T-helper 1 cell treated with Interleukin-12 subunit alpha and Interleukin-12 subunit beta and Interleukin-4 antibody, amounts not matched to agents 30 ng/mL and 1 ng/mL, for 36 hours (primary cell): ENCODE results near the gene GRHL3. TPM values are rescaled to one million over a fixed set of nuclear protein-coding genes. Genes with fewer than 3 reads are reported as not detected.

ENCODE experiments used
- intact Hi-C: fragments of 100-400 bp; cut with micrococcal nuclease; formaldehyde crosslinking; loops from one replicate; pipeline ENCODE4 v1.15.1; 2024
- total RNA-seq: library from RNA; stranded (reverse); gene quantifications from 2 replicates; pipeline ENCODE4 v1.2.3, GENCODE V29; 2022

The GRHL3 gene
- total RNA-seq, 1 donor from 2014 or later, result 0.59 TPM

DNA sequence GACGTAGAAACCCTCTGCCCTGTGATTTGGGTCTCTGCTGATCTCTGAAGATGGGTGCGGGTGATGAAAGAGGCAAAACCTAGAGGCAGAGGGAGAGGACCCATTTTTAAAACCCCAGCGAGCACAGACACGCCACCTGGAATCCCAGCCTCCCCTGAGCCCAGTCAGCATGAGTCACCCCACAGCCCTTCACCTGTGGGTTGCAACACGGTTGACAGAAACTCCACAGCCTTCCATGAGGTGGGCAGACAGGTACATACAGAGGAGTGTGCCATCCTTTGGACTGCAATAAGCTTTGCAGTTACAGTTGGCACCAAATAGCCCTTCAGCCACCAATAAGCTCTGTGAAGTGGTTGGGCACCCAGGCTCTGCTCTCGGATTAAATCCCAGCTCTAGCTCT, 2.1 kb upstream of the GRHL3 start:
- intact Hi-C loops, result no loop called here

DNA sequence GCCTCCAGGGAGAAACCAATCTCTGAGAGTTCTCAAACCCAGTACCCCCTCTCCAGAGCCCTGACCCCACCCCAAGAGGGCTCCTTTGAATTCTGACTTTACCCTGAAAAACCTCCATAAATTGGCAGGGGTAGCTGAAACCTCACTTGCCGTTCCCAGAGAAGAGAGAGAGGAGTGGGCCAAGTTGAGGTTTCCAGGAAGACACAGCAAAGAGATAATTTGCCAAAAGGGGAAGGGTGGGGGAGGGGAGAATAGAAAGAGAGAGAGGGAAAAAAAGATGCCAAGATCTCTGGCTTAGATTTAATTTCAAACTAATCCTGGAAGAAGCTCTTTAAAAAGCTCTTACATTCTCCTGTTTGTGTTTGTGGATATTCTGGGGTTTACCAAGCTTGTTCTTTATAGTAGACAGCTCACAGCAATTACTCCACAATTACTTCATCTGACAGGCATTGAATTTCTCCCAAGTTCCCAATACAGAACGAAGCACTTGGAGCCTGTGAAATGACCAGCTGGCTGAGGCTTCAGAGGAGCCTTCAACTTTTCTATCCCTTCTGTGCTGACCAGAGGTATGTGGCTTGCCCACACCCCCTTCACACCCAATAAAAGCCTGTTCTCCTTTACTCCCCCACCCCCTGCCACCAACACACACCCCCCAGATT, 1.1 kb upstream of the GRHL3 start:
- intact Hi-C loops, result no loop called here

DNA sequence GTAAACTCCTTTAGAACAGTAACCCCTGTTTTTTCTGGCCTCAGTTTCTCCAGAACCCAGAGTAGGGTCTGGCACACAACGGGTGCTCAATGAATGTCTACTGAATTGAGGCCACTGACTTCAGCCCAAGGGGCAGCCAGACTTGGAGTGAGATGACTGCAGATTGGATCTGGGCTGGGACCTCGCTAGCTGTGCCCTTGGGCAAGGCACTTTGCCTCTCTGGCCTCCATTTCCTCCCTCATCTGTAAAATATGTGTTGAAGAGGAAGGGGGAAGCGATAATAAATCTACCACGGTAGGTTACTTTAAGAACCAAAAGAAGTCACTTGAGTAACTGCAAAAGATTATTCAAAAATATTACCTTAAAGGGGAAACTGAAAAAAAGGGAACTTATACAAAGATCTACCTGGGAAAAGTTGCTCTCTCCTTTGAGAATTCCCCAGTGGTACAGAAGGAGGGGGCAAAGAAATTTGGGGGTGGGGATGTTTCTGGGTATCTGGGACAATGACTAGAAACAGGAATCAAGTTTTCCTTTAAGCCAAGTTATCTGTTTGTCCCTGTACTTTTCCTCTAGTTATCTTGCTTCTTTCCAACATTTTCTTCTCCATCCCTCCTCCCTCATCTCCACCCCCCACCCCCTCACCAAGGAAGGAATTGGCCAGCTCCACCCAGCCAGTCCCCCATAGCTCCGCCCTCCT, 394 bp upstream of the GRHL3 start:
- intact Hi-C loops, result no loop called here

DNA sequence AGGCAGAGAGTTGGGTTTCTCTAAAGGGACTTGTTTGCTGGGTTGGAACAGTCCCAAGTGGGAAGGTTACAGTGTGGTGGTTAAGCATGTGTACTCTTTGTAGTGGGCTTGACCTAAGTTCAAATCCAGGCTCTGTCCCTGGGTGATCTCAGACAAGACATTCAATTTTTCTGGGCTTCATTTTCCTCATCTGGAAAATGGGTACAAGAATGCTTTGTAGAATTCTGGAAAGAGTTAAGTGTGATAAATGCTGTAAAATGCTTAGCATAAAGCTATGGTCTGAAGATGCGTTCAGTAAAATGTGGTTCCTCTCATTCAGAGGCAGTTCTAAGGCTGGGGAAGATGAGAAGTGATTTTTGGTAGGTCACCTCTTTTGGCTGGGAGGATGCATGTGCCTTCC, 805 bp downstream of the GRHL3 start:
- intact Hi-C loops, result loop anchor here (2.0 kb wide), 2 partner anchors 43 to 121 kb away; no protein-coding TSS in a partner anchor

DNA sequence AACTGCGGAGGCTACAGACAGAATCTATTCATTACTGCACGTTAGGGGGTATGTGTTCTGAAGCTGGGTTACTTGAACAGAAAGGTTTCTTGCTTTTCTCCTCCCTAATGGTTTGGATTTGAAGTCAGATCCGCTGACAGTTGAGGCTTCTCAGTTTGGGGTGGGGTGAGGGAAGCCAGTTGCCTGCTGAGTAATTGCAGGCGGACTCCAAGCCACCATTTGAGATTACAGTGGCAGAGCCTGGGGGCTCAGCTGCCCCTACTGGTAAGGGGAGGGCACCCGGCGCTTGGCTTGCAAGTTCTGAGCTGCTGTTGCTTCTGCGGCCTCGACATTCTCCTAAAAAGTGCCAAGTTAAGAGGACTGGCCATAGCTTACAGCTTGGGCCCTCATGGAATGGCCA, 2.0 kb downstream of the GRHL3 start:
- intact Hi-C loops, result loop anchor here (2.0 kb wide), 2 partner anchors 44 to 122 kb away; no protein-coding TSS in a partner anchor

DNA sequence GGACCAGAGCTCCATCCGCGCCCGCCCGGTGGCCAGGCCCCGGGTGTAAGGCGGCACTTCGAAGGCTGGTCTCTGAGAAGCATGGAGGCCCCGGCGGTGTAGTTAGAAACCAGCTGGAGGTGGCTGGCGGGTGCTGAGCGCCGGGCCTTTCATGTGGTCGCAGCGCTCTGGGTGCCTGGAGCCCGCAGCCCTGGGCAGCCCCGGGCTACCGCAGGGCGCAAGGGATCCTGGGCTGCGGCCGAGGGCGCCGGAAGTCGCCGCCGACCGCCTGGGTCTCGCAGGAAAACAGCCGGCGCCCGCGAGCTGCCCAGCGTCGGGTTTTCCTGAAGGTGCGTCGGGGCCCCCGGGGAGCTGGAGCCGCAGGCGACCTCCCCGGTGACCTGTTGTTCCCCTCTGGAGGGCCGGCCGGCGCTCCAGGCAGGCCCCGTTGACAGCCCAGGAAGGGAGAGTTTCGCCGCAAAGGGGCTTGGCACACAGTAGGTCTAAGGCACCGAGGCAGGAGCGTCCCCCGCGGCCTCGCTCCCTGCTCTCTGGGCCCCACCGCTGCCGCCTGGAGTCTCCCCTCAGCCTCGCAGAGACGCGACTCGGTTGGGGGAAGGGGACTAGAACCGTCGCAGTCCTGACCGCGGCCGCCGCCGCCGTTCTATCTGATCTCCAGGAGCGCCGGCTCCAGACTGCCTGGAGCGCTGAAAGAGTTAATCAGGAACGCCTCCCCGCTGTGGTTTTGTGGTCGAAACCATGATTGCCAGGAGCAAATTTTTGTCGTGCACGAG, 2.7 kb downstream of the GRHL3 start:
- intact Hi-C loops, result loop anchor here (1.0 to 2.0 kb wide), 6 partner anchors 29 to 123 kb away; no protein-coding TSS in a partner anchor

DNA sequence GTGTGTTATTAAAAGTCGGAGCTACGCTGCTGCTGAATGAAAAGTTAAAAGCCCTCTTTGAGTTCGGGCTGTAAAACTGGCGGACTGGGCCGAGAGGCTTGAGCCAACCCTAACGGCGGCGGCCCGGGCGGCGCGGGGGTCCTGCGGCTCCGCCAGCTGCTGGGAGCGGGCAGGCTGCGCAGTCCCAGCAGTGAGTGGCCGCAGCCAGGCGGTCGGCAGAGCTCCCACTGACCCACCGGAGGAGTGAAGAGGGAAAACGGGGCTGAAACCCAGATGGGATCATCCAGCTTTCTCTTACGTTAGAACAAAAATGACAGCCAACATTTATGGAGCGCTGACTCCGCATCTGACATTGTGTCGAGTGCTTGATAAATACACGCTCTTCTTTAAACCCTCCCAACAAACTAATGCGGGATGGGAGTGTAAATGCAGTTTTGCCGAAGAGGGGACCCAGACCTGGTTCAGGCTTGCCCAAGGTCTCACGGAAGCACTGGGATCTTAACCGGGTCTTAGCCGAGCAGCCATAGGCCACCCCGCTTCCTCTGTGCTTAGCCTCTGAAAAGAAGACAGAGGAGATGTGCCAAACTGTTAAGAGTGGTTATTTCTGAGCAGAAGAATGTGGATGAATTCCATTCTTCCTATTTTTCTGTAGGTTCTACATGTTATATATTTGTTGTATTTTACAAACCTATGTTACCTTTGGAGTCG, 3.5 kb downstream of the GRHL3 start:
- intact Hi-C loops, result loop anchor here (1.0 to 2.0 kb wide), 5 partner anchors 28 to 120 kb away; no protein-coding TSS in a partner anchor

DNA sequence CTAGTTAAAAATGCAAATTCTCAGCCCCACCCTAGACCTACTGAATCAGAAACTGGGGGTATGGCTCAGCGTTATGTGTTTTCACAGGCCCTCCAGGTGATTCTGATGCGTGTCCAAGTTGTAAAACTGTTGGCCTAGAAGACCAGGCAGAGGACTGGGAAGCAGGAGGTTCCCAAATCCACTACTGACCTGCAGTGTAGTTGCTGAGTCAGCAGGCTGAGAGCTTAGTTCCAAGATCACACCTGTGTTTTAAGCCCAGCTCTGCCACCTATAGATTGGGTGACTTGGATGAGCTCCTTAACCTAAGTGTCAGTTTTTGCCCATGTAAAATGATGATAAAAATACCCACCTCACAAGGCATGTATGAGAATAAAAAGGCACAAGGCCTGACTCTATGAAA, 4.1 kb downstream of the GRHL3 start:
- intact Hi-C loops, result loop anchor here (1.0 to 2.0 kb wide), 3 partner anchors 28 to 121 kb away; no protein-coding TSS in a partner anchor

DNA sequence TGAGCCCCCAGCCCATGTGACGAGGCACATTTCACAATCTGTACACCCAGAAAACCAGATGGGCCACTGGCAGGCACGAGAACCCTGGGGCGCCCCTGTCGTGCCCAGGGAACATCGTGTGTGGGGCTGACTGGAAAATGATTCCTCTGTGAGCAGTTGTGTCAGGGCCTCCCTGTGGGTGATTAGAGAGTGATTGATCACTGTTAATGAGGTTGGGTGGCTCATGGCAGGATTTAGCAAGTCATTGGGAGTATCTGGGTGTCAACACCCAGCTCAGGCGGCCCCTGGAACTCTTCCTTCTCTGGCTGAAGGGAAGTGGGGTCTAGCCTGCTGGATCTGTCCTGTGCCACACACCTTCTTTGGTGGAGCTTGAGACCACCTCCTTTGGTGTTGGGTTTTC, 5.7 kb downstream of the GRHL3 start:
- intact Hi-C loops, result no loop called here

DNA sequence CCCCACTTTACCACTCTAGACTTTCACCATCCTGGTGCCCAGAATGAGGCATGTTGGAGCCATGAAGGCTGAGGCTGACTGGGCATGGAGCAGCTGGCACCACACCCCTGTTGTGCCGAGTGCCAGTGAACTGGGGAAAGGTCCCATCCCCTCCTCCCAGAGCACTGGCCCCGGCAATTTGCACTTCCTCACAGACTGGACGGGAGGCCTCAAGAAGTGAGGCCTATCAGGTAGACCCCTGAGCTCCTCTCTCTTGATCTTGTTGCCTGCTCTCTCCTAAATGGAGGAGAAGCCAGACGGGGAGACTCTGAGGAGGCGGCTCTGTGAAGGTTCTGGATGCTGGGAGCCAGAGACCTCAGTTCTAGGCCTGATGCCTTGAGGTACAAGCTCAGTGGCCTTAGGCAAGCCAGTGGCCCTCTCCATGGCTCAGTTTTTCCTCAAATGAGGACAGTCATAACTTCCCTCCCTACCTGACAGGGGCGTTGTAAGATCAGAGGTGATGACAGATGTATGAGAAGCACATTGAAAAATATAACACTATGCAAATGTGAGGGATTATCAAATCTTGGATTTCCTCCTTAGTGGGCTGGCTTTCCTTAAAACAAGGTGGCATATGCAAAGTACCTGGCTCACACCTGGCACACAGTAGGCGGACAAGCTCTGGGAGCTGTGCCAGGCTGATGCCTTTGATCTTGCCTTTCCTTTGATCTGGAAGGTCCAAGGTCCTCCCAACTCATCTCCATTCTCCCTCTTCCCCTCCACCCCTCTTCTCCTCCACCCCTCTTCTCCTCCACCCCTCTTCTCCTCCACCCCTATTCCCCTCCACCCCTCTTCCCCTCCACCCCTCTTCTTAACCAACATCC, 6.7 kb downstream of the GRHL3 start:
- intact Hi-C loops, result no loop called here

DNA sequence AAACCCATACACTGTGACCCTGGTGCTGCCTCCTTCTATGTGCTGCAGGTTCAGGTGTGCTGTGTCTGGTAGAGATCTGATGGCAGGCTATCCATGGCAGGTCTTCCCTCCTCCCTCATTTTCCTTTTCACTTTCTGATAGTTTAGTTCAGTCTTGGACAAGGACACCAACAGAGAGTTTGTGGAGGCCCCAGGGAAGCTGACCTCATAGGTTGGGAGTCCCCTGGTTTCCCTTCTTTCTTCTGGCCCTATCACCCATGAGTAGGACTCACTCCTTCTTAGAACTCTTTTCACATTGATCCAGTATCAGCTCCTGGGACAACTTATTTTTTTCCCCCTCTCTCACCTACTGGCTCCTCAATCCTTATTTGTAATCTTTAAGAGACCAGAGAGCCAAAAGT, 8.3 kb downstream of the GRHL3 start:
- intact Hi-C loops, result no loop called here

DNA sequence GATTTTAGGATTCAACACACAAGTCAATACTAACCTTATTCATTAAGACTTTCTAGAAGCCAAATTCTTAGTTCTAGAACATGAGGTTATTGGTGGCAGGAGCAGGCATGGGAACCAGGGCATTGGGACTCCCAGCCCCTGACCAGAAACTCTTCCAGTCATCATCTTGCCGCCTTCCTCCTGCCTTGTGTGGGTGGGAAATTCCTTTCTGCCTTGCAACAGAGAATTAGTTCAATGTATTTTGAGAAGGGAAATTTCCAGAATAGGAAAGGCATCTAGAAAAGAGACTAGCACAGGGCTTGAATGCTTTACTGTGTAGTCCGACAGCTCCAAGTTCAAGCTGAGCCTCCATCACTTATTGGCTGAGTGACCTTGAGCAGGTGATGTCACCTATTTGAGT, 8.7 kb downstream of the GRHL3 start:
- intact Hi-C loops, result no loop called here

DNA sequence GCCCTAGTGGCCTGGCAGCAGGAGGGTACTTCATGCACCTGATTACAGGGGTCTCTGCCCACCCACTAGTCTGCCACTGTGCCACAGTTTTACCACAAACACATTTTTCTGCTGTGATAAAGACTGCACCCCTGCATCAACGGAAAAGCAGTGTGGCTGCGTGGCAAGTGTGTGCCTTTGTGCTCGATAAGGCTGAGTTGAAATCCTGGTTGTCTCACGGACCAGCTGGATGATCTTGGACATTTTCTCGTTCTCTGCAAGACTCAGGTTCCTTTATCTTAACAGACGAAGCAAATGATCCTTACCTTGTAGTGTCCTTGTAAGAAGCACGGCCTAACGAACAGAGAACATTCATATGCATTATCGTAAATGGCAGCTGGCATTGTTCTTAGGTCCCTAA, 10.2 kb downstream of the GRHL3 start:
- intact Hi-C loops, result no loop called here

DNA sequence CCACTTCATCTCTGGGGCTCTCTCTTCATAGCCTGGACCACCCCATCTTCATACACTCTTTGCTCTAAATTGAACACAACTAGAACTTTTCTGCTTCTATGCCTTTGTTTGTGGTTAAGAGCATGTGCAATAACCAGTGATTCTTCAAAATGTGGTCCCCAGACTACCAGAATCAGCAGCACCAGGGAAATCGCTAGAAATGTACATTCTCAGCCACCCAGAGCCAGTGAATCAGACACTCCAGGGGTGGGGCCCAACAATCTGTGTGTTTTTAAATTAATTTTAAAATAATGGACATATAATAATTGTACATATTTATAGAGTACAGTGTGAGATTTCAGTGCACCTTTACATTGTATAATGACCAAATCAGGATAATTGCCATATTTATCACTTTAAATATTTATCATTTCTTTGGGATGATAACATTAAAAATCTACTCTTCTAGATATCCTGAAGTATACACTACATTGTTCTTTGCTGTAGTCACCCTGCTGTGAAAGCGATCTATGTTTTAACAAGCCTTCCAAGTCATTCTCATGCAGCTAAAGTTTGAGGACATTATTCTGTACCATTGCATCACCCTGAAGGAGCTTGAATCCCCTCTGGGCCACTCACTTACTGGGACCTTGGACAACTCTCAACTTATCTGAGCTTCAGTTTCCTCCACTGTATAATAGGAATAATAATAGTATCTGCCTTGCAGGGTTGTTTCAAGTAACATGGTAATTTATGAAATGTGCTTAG, 10.8 kb downstream of the GRHL3 start:
- intact Hi-C loops, result no loop called here

DNA sequence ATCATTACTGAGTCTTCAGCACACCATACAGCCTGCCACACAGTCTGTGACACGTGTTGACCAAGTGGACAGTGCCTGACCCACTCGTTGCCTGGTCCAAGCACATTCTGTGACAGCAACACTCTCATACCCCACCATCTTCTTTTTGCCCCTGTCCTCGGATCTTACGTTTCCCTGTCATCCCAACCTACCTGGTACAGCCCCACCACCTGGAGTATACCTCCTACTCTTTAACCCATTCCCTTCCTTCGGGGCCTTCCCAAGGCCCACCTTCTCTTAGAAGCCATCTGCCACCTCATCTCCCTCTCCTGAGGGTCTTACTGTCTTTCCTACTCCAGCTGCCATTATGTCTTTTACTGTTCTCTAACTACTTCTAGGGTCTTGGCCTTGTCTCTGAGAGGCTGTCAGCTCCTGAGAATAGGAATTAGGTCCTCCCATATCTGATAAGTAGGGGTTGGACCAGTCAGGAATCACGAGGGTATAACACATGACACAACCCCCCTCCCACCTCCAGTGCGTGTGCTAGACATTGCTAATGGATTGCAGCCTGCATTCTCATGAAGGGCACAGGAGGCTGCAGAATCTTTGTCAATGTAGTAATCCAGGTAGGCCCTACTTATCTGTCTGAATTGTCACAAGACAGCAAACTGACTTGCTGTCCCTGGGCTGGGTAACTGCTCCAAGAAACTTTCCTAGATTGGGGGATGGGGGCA, 13.0 kb downstream of the GRHL3 start:
- intact Hi-C loops, result no loop called here

DNA sequence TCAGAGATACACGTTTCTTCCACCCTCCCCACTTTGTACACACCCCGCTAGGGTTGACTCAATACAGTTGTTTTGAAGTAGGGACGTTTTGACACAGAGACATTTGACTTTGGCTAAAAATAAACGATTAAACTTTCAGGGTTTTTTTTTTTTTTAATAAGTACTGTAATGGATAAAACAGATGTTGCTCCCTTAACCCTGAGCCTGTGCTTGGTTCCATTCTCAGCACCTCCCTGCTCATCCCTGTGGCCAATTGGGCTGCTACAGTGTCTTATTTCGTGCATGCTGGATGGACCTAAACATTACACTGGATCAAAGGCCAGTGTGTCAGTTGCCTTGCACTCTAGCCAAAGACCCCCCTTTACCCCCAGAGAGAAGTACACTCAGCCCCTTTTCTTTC, 16.9 kb downstream of the GRHL3 start:
- intact Hi-C loops, result no loop called here

DNA sequence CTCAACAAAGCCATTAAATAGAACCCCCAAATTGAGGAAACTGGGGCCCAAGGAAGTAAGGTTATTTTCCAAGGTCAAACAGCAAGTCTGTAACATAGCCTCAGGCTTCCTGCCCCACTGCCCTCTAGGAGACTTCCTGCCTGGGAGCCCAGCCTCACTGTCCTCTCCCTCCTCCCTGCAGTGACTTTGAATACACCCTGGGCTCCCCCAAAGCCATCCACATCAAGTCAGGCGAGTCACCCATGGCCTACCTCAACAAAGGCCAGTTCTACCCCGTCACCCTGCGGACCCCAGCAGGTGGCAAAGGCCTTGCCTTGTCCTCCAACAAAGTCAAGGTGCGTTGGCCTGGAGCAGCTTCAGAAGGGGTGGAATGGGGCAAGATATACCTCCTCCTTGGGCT, 18.3 kb downstream of the GRHL3 start:
- intact Hi-C loops, result no loop called here

DNA sequence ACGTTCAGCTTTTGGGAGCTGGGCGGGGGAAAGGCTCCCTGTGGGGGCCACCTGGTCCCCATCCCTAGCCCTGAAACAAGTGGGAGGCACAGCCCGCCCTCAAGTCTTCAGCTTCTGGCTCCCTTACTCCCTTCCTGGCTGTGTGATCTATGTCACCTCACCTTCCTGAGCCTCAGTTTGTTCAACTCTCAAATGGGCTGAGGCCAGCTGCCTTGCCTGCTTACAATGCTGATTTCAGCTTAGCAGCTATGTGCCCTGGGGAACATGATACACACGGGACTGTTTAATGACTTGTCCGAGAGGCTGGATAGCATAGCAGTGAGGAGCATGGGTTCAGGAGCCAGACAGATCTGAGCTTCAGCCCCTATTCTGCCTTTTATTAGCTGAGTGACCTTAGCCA, 19.3 kb downstream of the GRHL3 start:
- intact Hi-C loops, result no loop called here

DNA sequence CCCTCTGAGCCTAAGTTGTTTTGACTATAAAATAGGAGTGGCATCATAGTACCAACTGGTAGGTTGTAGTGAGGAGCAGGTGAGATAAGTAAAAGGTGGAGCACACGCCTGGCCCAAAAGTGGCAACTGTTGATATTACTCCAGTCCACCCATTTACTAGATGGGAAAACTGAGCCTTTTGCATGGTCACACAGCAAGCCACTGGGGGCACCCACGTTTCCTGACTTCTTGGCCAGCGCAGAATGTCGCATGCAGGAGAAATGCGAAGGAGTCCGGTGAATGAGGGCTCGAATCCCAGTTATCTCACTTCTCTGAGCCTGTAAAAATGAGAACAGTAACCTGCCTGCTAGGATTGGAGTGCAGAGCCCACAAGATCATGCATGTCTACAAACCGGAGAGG, 20.8 kb downstream of the GRHL3 start:
- intact Hi-C loops, result no loop called here
